Fibroblast of mammary gland (primary cell): ENCODE measurements around the gene RBBP8NL.

Experiments used
- DNase-seq: peaks from one replicate; pipeline ENCODE4 v3.0.0-alpha.2; 2010; ENCODE audit warnings: low read depth
- H3K4me3 ChIP-seq: 2 replicates; pipeline ENCODE4 v1.5.1; 2011; ENCODE audit warnings: low read depth, mild to moderate bottlenecking, low read length, moderate library complexity; ENCODE audit not compliant: control insufficient read depth
- TF ChIP-seq, protein P1 (sequence below): conservative IDR thresholded peaks from 2 replicates; pipeline ENCODE4 v1.5.1; 2011; ENCODE audit warnings: low read depth, low read length, inconsistent platforms; ENCODE audit not compliant: control insufficient read depth, insufficient read depth

The RBBP8NL gene

GRCh38 chr20:62436692-62437091 is 9.4 kb upstream of the RBBP8NL start:
- TF ChIP-seq, protein P1, sequence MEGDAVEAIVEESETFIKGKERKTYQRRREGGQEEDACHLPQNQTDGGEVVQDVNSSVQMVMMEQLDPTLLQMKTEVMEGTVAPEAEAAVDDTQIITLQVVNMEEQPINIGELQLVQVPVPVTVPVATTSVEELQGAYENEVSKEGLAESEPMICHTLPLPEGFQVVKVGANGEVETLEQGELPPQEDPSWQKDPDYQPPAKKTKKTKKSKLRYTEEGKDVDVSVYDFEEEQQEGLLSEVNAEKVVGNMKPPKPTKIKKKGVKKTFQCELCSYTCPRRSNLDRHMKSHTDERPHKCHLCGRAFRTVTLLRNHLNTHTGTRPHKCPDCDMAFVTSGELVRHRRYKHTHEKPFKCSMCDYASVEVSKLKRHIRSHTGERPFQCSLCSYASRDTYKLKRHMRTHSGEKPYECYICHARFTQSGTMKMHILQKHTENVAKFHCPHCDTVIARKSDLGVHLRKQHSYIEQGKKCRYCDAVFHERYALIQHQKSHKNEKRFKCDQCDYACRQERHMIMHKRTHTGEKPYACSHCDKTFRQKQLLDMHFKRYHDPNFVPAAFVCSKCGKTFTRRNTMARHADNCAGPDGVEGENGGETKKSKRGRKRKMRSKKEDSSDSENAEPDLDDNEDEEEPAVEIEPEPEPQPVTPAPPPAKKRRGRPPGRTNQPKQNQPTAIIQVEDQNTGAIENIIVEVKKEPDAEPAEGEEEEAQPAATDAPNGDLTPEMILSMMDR, result no peak
- DNase-seq, result no peak
- no peak overlapping the region for H3K4me3 ChIP-seq

GRCh38 chr20:62433658-62434497 is 6.5 kb upstream of the RBBP8NL start:
- H3K4me3 ChIP-seq, result no peak overlapping the region
- TF ChIP-seq, protein P1, result no peak
- no peak for DNase-seq

DNA sequence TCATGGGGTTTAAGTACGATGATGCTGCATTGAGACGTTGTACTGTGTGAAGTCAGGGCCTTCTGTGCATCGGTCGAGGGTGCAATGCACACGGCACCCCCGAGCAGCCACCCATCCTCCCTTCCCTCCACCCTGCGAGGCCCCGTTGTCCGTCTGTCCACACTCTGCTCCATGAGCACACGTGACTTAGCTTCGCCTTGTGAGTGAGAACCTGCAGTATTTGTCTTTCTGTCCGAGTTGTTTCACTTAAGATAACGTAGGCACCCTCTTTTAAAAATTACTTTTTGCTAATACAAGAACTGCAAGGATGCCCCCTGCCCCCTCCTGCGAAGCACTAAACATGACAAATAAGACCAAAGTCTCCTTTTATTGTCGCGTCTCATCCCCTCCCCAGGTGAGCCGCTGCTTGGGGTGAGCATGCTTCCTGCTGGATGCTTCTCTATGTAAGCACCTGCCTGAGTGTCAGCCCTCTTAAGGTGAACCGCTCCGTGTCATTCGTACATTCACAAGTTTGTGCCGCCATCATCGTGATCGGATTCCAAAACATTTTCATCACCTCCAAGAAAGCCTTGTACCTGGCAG is 3.6 kb upstream of the RBBP8NL start:
- DNase-seq, result no peak
- H3K4me3 ChIP-seq, result no peak overlapping the region
- TF ChIP-seq, protein P1, result no peak

DNA sequence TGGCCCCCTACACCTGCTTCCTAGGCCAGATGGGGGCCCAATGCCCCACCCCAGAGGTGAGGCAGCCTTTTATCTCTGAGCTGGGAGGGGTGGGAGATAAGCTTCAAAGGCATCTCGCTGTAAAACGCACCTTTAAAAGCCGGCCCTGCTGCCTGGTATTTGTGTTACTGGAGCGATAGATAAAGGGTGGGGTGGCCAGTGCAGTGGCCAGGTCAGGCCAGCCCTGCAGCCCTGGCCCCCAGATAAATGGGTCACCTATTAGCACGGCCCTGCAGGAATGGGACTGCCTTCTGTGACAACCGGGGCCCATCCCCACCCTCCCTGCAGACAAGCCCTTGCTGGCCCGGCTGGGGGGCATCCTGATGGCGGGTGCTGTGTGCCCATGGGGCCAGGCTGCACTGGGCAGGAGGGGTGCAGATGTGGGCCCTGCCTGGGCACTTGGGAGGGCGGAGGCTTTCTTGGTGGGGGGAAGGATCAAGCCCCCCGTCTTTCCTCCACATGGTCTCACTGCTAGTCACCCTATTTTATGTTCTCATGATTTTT is 3.0 kb upstream of the RBBP8NL start:
- TF ChIP-seq, protein P1, result no peak
- no peak for DNase-seq
- H3K4me3 ChIP-seq, result no peak overlapping the region

- no peak overlapping the region for H3K4me3 ChIP-seq
- no peak for DNase-seq
- TF ChIP-seq, protein P1, result no peak
These were observed 2.3 kb upstream of the RBBP8NL start for GRCh38 chr20:62429455-62430310.

- TF ChIP-seq, protein P1, result no peak
- no peak overlapping the region for H3K4me3 ChIP-seq
- no peak for DNase-seq
These were observed 1.3 kb upstream of the RBBP8NL start for GRCh38 chr20:62428396-62429295.
